C4-2B (cell line): ENCODE data around the gene SAV1.

Experiments used
- CTCF ChIP-seq: fragments of 450-650 bp; conservative IDR thresholded peaks from 2 replicates; pipeline ENCODE4 v1.5.1; 2017; ENCODE audit warnings: mild to moderate bottlenecking
- ZFX ChIP-seq: fragments of 450-650 bp; IDR thresholded peaks from 2 replicates; pipeline ENCODE4 v1.6.1; 2017

- no peak for TF ChIP-seq CTCF
- TF ChIP-seq ZFX, result no peak
Measured at GRCh38 chr14:50624447-50624846, 43.7 kb downstream of the SAV1 start.
